ENCODE measurements around the gene SOCS4. TPM values are rescaled to one million over a fixed set of nuclear protein-coding genes. Genes with fewer than 3 reads are reported as not detected.
"Not testable (repeated sequence)": the region's sequence is repeated elsewhere in the genome, so short reads cannot be mapped to it uniquely, and the experiment has no call there.

The SOCS4 gene
- 29.6 and 31.4 TPM in 2 replicates for total RNA-seq (2014; rRNA removed; shearing (Covaris generic))
- polyA plus RNA-seq (2014; cell fraction: nucleus; rRNA removed) = 40.6 and 57.4 TPM in 2 replicates

GRCh38 chr14:55026793-55027561 is at the start of gene SOCS4, which contains the start of gene WDHD1:
Gene SOCS4, plus strand, starts transcription at chr14:55027236. Its CDS starts 15,806 bp downstream, at chr14:55043042.
Gene WDHD1, minus strand, starts transcription at chr14:55027099. Its CDS starts 312 bp downstream, at chr14:55026787.
- peak; percentile 93 for DNase-seq (ENCODE audit: extremely low read depth, low read depth)

GRCh38 chr14:54979039-54979438 is 48.0 kb upstream of the SOCS4 start:
- DNase-seq (ENCODE audit: extremely low read depth, low read depth) = no peak

GRCh38 chr14:54981698-54982097 is 45.3 kb upstream of the SOCS4 start:
- no peak for DNase-seq (ENCODE audit: extremely low read depth, low read depth)

- no peak for DNase-seq (ENCODE audit: extremely low read depth, low read depth)
Observed at GRCh38 chr14:54985156-54985555, 41.9 kb upstream of the SOCS4 start.

- no peak for DNase-seq (ENCODE audit: extremely low read depth, low read depth)
Observed at GRCh38 chr14:55000381-55000780, 26.7 kb upstream of the SOCS4 start.

- no peak for DNase-seq (ENCODE audit: extremely low read depth, low read depth)
Observed at GRCh38 chr14:55005071-55005470, 22.0 kb upstream of the SOCS4 start.

GRCh38 chr14:55015006-55015405 is 12.0 kb upstream of the SOCS4 start:
- no peak for DNase-seq (ENCODE audit: extremely low read depth, low read depth)

GRCh38 chr14:55019968-55020554 is 7.0 kb upstream of the SOCS4 start:
- DNase-seq (ENCODE audit: extremely low read depth, low read depth) = no peak

GRCh38 chr14:55024365-55024764 is 2.7 kb upstream of the SOCS4 start:
- DNase-seq (ENCODE audit: extremely low read depth, low read depth) = not testable (repeated sequence)

GRCh38 chr14:55025948-55026347 is 1.1 kb upstream of the SOCS4 start:
- no peak for DNase-seq (ENCODE audit: extremely low read depth, low read depth)

GRCh38 chr14:55026441-55026792 is 619 bp upstream of the SOCS4 start:
- DNase-seq (ENCODE audit: extremely low read depth, low read depth) = no peak

- no peak for DNase-seq (ENCODE audit: extremely low read depth, low read depth)
Observed at GRCh38 chr14:55028066-55028465, 1.0 kb downstream of the SOCS4 start.

- DNase-seq (ENCODE audit: extremely low read depth, low read depth) = no peak
Observed at GRCh38 chr14:55028476-55028875, 1.4 kb downstream of the SOCS4 start.

GRCh38 chr14:55031190-55031589 is 4.2 kb downstream of the SOCS4 start:
- no peak for DNase-seq (ENCODE audit: extremely low read depth, low read depth)

- DNase-seq (ENCODE audit: extremely low read depth, low read depth) = not testable (repeated sequence)
Observed at GRCh38 chr14:55037995-55038394, 11.0 kb downstream of the SOCS4 start.

- DNase-seq (ENCODE audit: extremely low read depth, low read depth) = no peak
Observed at GRCh38 chr14:55038708-55039107, 11.7 kb downstream of the SOCS4 start.

GRCh38 chr14:55043528-55043927 is 16.5 kb downstream of the SOCS4 start:
- no peak for DNase-seq (ENCODE audit: extremely low read depth, low read depth)

GRCh38 chr14:55045087-55045486 is 18.1 kb downstream of the SOCS4 start:
- no peak for DNase-seq (ENCODE audit: extremely low read depth, low read depth)

GRCh38 chr14:55047301-55048053 is 20.4 kb downstream of the SOCS4 start:
- DNase-seq (ENCODE audit: extremely low read depth, low read depth) = no peak

GRCh38 chr14:55048900-55049436 is 21.9 kb downstream of the SOCS4 start:
- DNase-seq (ENCODE audit: extremely low read depth, low read depth) = no peak

GRCh38 chr14:55051165-55051422 is 24.1 kb downstream of the SOCS4 start:
- DNase-seq (ENCODE audit: extremely low read depth, low read depth) = no peak
